Skin of body (tissue), 2 donors: ENCODE data around the gene MESP1. TPM values are rescaled to one million over a fixed set of nuclear protein-coding genes. Genes with fewer than 3 reads are reported as not detected.
A peak's percentile ranks its signal among the peaks of the same experiment; 100 is the strongest.
"Not testable (repeated sequence)": the region's sequence is repeated elsewhere in the genome, so short reads cannot be mapped to it uniquely, and the experiment has no call there.

Source experiments
- DNase-seq: peaks from one replicate; lab custom pipeline; 2025; lab: John Stamatoyannopoulos, UW
- total RNA-seq: library from RNA; depleted of rRNA; stranded (reverse); fragments of >200 nt; gene quantifications from one replicate; pipeline ENCODE4 v1.2.3, GENCODE V29; 2014

MESP1 gene, protein sequence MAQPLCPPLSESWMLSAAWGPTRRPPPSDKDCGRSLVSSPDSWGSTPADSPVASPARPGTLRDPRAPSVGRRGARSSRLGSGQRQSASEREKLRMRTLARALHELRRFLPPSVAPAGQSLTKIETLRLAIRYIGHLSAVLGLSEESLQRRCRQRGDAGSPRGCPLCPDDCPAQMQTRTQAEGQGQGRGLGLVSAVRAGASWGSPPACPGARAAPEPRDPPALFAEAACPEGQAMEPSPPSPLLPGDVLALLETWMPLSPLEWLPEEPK
- total RNA-seq = 1.6 TPM

DNA sequence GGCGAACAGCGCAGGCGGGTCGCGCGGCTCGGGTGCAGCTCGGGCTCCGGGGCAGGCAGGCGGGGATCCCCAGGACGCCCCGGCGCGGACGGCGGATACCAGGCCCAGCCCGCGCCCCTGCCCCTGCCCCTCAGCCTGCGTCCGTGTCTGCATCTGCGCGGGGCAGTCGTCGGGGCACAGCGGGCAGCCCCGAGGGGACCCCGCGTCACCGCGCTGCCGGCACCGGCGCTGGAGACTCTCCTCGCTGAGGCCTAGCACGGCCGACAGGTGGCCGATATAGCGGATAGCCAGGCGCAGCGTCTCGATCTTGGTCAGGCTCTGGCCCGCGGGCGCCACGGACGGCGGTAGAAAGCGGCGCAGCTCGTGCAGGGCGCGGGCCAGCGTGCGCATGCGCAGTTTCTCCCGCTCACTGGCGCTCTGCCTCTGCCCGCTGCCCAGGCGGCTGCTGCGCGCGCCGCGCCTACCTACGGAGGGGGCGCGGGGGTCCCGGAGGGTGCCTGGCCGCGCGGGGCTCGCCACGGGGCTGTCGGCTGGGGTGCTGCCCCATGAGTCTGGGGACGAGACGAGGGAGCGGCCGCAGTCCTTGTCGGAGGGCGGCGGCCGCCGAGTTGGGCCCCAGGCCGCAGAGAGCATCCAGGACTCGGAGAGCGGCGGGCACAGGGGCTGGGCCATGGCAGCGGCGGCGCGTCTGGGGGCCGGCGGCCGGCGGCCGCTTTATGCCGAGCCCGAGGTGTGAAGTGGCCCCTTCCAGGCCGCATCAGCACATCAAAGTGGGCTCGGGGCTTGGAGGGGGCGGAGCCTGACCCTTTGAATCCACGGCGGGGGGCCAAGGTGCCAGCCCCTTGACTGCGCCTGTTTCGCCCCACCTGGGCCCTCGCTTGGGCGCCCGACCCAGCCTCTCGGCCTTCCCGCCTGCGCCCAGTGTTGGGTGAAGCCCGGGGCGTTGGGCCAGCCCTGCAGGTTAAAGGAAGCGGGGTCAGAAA is at the start of gene MESP1:
Gene MESP1 (minus strand): TSS at position 690 of the 983 bp plus-strand sequence. CDS start 18 bp downstream, at position 672.
- DNase-seq = peak; percentile 82

DNA sequence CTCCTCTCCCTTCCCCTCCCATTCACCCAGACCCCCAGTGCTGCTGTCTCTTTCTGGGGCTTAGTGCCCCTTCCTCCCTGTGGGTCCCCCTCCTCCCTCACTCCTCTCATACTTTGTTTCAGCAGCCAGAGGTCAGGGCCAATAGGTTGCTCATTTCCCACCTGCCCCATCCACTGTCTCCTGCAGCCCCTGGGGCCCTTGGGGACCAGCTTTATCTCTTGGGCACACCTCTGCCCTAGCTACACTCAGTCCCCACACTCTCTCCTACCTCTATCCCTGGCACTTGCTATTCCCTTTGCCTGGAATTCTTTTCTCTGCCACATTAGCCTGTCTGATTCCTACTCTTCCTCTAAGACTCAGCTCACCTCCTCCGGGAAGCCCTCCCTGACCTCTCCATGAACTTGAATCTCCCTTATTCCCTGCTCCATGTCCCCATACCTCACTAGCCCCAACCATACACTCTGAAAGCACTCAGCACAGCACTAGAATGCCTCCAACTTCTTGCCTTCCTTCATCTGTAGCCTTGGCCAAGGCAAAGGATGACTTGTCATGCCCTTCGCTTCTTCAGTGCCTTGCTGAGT is 49.0 kb upstream of the MESP1 start:
- DNase-seq = no peak

DNA sequence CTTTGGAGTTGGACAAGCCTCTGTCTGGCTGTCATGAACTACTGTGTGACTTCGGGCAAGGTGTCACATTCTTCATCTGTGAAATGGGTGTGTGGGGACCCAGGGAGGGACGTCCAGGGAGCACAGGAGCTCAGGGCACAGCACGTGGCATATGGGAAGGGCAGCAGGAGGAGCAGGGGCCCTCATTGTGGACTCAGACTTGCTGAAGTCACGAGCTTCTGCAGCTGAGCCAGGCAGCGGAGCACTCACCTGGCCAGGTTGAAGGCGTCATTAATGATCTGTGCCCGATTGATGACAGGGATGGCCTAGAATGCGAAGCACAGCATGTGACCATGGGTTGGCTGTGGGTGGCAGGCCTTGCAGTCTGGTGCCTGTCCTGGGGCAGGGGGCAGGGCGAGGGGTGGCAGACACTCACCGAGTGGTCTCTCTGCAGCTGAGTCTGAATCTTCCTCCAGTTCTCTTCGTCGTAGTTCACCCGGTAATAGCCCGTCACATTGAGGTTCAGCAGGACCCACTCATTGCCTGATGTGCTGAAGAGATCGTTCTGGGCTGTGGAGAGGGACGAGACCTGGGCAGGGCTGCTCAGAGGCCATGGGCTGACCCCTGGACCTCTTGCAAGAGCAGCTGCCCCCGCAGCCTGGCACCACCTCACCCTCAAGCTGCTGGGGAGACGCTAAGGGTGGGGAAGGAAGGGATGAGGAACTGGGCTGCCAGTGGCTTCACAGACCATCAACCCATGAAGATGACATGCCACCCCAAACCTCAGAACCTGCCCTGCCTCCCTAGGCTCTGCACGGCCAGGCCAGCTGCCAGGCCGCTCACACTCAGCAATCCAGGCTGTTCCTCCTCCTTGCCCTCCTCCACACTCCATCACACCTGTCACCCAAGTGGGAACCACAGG is 48.2 kb upstream of the MESP1 start:
- no peak for DNase-seq

DNA sequence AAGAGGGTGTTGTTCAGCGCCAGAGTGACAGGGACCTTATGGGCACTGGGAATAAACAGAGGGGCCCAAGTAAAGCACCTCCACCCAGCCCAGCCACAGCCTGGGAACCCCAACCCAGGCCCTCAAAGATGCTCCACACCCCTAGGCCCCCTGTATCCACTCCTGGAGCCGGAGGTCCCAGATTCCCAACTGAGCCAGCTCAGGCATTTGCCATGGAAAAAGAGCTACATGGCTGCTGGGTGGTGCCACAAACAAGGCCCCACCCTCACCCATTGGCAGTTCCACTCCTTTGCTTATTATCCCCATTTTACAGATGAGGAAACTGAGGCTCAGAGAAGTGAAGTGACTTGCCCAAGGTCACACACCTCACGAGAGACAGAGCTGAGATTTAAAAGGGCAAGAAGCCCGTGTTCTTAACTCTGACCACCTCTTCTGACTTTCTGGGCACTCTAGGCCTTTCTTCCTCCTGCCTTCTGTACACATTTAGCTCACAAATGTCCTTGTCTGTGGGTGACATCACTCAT is 46.7 kb upstream of the MESP1 start:
- DNase-seq = no peak

DNA sequence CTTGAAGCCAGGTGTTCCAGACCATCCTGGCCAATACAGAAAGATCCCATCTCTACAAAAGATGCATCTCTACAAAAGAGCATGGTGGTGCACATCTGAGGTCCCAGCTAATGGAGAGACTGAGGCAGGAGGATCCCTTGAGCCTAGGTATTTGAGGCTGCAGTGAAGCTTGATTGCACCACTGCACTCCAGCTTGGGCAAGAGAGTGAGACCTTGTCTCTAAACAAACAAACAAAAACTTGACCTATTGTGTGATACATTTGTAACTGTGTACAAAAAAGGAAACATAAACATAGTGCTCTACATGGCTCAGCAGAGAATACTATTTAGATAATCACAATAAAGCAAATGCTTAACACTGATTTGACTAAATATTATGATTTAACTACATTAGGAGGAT is 44.9 kb upstream of the MESP1 start:
- no peak for DNase-seq

DNA sequence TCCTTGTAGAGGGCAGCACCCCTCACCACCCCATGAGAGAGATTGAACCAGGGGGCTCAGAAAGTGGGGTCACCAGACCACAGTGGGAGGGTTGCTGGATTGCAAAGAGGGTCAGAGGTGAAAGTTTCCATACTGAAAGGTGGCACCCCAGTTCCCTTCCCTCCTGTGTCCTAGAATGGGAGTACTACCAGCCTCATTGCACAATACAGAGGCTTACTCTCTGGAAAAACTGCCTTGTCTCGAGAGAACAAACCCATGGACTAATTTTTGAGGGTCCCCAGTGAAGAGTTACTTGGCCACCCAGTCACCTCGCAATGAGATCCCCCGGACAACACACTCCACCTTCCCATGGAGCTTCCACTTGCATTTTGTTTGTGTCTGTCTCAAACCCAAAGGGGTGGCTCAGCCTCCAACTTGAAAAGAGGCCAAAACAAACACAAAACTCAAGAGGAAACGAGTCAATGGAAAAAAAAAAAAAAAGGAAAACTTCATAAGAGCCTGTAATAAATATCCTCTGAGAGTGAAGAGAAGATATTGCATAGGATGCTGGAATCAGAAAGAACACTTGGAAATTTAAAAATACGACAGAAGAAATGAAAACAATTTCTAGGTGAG is 43.7 kb upstream of the MESP1 start:
- peak; percentile 13 for DNase-seq

DNA sequence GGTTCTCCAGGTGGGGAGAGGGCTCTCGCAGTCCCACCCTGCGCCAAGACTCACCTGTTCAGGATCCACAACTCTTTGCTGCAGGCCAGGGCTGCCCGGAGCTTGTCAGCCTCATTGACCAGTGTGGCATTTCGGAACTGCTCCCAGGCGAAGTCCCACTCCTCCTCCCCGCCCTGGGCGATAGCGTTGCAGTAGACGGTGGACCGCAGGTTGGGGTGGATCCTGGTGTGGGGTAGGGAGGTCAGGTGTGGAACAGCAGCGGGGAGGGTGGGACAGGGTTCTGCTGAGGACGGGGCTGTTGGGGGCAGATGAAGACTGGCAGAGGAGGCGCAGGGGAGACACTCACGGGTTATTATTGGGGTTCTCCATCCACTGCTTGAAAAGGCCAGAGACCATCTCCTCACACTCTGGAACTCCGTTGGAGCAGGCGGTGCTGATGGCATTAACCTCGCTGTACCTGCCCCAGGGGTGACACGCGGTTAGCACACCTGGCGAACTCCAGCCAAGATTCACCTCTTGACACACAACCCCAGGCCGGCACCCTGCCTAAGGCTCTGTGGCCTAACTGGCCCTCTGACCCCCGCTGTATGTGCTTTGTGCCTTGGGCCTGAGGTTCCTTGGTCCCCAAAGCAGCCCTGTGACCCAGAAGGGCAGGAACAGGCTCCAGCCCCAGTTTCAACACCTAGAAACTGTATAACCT is 41.2 kb upstream of the MESP1 start:
- no peak for DNase-seq

DNA sequence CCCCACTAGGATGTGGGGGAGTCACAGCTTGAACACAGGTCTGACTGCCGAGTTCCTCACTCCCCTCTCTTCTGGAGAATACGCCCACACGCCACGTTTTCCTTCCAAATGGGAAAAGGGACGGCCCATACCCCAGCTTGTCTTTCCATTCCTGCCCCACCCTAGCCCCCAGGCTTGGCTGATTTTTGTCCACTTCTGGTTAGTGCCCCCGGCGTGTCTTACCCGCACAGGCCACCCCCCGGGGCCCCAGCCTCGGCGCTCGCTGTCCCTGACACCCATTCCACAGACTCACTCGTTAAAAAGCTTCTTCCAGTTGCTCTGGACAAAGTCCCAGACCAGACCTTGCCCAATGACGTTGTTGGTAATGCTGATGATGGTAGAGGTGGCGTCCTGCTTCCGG is 39.6 kb upstream of the MESP1 start:
- no peak for DNase-seq

DNA sequence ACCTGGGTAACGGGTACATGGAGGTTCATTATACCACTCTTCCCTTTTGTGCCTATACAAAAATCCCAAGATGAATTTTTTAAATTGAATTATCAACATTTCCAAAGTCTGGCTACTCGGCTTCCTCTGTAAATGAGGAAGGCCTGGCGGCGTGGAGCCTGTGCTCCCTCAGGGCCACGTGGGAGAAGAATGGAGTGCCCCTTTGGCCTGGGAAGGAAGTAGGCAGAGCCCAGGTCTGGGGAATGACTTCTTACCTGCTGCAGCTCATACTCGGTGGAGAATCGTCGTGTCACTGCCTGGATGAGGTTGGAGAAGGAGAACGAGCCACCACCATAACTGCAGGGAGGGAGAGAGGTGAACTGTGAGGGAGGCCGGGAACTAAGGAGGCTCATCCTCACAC is 39.2 kb upstream of the MESP1 start:
- DNase-seq = no peak

DNA sequence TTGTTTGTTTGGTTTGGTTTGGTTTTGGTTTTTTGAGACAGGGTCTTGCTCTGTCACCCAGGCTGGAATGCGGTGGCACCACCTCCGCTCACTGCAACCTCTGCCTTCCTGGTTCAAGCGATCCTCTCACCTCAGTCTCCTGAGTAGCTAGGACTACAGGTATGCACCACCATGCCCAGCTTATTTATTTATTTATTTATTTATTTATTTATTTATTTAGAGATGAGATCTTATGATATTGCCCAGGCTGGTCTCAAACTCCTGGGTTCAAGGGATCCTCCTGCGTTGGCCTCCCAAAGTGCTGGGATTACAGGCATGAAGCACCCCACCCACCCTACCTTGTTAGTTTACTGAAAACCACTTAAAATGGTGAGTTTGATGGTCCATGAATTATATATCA is 37.5 kb upstream of the MESP1 start:
- DNase-seq = not testable (repeated sequence)

DNA sequence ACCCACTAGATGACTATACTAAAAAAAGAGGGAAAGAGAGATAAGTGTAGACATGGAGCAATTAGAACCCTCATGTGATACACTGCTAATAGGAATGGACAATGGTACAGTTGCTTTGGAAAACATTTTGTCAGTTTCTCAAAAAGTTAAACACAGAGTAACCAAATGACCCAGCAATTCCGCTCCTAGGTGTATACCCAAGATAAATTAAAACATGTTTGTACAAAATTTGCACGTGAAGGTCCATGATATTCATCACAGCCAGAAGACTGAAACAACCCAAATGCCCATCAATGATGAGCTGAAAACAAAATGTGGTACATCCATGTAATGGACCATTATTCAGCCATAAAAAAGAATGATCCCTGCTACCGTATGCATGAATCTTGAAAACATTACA is 36.9 kb upstream of the MESP1 start:
- DNase-seq = no peak

DNA sequence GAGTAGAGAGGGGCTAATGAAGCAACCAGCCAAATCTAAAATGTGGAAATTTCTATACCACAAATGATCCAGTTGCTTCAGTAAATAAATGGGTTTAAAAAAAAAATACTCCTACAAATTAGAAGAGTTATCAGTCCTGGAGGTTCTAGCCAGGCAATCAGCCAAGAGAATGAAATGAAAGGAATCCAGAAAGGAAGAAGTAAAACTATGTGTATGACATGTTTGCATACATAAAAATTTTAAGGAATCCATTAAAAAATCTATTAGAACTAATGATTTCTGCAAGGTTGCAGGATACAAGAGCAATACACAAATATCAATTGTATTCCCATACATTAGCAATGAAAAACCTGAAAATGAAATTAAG is 34.7 kb upstream of the MESP1 start:
- DNase-seq = no peak

DNA sequence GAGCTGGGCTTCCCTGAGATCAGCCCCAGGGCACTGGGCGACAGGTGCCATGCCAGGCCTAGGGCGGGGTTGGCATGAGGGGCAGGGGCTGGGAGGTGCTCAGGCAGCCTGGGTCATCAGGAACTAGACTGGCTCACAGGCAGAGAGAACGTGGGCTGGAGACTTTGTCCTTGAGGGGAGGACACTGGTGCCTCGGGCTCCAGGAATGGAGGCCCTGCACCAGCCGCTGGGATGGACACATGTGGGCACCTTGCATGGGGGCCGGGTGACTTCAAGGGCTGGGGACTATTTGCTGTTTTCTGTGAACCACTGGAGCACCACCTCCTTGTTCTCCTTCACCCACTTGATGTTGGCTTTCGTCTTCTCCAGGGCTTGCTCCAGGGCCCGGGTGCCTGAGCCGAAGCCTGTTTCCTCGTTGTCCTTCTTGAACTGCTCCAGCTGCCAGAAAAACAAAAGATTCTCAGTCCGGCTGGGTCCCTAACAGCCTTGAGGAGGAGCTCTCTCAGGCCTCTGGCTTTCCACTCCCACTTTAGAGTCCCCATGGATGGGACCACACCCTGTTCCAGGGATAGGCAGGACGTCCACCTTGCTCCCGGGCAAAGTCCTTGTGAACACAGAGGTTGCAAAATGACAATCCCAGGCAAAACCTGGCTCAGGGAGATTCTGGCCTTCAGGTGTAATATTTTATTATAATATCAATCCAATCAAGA is 34.2 kb upstream of the MESP1 start:
- no peak for DNase-seq

DNA sequence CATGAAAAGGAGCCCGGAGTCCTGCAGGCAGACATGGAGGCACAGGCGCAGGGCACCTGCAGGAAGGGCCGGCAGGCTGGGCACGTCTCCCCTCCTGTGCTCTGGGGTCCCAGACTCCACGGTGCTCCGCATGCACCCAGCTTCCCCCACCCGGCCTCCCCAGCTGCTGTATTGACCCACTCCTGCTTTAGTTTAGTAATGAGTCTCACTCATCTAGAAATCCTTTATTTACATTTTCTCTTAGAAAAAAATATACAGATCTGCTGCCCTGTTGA is 33.6 kb upstream of the MESP1 start:
- no peak for DNase-seq

DNA sequence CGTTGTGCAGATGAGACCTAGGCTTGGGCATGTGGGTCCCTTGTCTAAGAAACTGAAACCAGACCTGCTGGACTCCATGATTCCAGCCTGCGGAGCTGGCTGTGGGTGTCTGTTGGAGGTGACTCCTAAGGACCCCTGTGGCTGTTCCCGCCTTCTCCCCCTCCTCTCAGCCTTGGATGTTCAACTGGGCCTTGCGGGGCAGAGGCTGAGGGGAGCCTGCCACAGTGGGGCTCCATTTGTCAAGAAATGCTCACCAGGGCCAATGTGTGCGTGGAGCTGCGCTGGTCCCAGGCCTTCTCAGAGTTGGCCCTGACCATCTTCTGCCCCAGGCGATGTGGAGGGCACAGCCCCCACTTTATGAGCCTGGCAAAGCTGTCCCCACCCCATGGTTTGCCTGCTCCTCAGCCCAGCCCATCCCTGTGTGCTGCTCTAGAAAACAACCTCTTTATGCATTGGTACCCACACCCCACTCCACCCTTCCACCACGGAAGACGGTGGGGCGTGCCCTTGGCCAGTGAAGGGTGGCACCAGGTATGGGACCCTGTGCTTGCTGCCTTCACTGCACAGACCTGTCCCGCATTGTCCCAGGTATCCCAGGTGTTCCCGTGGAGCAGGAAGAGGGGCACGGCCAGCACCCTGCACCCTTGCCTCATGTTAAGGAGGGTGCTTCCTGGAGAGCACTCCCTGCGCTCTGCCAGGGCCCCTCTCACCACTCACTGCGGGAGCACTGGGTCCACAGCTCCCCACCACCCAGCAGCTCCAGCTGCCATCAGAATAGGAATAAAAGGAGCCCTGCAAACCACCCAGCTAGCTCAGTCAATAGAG is 33.0 kb upstream of the MESP1 start:
- no peak for DNase-seq

DNA sequence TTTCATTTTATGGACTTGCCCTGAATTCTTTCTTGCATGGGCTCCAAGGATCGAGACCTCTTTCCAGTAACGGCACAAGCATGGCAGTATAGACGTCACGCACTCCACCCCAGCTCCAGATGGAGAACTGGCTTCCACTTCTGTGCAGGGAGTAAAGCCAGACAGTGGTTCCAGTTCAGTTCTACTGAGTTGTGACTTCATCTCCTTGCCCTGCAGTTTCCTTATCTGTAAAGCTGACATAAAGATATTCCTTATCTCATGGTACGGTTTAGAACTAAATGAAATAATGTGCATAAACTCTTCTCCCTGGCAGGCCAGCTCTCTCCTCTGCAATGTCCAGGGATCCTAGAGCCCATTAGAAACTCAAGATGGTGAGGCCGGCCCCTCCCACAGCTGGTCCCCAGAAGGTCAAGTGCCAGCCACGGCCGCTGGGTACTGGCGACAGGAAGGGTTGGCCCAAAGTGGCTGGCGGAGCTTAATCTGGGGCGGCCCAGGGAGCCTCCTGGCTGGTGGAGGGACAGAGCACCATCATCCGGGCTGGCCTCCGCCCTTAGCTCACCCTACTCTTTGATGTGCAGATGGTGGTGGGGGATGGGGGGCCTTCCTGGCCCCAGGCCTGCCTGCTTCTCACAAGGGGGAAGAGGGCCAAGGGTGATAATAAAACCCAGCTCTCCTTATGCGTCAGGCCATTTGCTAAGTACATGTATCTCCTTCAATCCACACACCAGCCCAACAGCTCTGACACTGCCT is 32.2 kb upstream of the MESP1 start:
- no peak for DNase-seq

DNA sequence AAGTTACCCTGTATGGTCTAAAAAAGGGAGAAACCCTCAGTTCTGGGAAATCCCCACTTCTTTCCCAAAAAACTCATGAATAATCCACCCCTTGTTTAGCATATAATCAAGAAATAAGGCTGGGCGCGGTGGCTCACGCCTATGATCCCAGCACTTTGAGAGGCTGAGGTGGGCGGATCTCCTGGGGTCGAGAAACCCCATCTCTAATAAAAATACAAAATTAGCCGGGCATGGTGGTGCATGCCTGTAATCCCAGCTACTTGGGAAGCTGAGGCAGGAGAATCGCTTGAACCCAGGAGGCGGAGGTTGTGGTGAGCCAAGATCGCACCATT is 31.5 kb upstream of the MESP1 start:
- not testable (repeated sequence) for DNase-seq
